ENCODE results near the gene SLC7A5.

The SLC7A5 gene

GRCh38 chr16:87840271-87840978 lies 28.9 kb downstream of the SLC7A5 start:
- in situ Hi-C loops (cut with MboI; ENCODE audit: low pct_unique_long_range_greater_than_20kb, low sequenced_read_pairs, unreplicated experiment): loop anchor here (10.0 kb wide), 1 partner anchor 56 kb away; no protein-coding TSS in a partner anchor
- no peak for DNase-seq (ENCODE audit: low spot score)
- TF ChIP-seq, protein P1, sequence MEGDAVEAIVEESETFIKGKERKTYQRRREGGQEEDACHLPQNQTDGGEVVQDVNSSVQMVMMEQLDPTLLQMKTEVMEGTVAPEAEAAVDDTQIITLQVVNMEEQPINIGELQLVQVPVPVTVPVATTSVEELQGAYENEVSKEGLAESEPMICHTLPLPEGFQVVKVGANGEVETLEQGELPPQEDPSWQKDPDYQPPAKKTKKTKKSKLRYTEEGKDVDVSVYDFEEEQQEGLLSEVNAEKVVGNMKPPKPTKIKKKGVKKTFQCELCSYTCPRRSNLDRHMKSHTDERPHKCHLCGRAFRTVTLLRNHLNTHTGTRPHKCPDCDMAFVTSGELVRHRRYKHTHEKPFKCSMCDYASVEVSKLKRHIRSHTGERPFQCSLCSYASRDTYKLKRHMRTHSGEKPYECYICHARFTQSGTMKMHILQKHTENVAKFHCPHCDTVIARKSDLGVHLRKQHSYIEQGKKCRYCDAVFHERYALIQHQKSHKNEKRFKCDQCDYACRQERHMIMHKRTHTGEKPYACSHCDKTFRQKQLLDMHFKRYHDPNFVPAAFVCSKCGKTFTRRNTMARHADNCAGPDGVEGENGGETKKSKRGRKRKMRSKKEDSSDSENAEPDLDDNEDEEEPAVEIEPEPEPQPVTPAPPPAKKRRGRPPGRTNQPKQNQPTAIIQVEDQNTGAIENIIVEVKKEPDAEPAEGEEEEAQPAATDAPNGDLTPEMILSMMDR (IDR thresholded peaks at IDR 0.05; ENCODE audit: extremely low read depth, insufficient read depth, missing control alignments): no peak

- DNase-seq (ENCODE audit: low spot score): no peak
- in situ Hi-C loops (cut with MboI; ENCODE audit: low pct_unique_long_range_greater_than_20kb, low sequenced_read_pairs, unreplicated experiment): loop anchor here (10.0 kb wide), 1 partner anchor 55 kb away; no protein-coding TSS in a partner anchor
- TF ChIP-seq, protein P1 (IDR thresholded peaks at IDR 0.05; ENCODE audit: extremely low read depth, insufficient read depth, missing control alignments): no peak
Measured at GRCh38 chr16:87839542-87840270, 29.6 kb downstream of the SLC7A5 start.

- no peak for DNase-seq (ENCODE audit: low spot score)
- TF ChIP-seq, protein P1 (IDR thresholded peaks at IDR 0.05; ENCODE audit: extremely low read depth, insufficient read depth, missing control alignments): no peak
- in situ Hi-C loops (cut with MboI; ENCODE audit: low pct_unique_long_range_greater_than_20kb, low sequenced_read_pairs, unreplicated experiment): no loop called here
Measured at GRCh38 chr16:87838643-87839541, 30.4 kb downstream of the SLC7A5 start.

GRCh38 chr16:87837627-87838289 lies 31.5 kb downstream of the SLC7A5 start:
- in situ Hi-C loops (cut with MboI; ENCODE audit: low pct_unique_long_range_greater_than_20kb, low sequenced_read_pairs, unreplicated experiment): no loop called here
- TF ChIP-seq, protein P1 (IDR thresholded peaks at IDR 0.05; ENCODE audit: extremely low read depth, insufficient read depth, missing control alignments): no peak
- no peak for DNase-seq (ENCODE audit: low spot score)

DNA sequence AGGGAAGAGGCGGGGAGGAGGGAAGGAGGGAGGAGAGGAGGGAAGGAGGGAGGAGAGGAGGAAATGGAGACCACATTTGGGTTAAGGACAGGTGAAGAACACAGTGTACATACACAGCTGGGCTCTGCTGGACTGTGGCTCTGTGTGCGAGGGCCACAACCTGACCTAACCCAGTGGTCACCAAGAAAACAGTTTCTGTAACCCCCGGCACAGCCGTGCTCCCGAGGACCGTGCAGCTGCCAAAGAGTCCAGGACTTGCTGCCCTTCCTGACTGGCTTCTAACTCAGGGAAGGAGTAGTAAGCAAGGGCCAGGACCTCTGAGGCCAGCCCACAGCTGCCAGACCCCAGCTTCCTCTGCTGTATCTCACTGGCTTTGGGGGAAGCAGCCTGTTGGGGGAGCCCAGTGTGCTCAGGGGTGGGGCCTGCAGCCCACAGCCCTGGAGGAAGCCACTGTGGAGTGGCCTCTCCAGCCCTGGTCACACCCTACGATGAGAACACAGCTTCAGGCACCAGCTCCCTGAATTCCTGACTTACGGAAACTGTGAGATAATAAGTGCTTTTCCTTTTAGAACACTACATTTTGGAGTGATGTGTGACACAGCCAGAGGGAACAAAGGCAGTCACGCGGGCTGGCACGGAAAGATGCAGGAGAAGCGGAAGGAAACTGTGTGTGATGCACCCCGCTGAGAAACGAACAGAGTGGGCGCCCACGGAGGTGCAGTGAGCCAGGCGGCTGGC lies 32.3 kb downstream of the SLC7A5 start:
- DNase-seq (ENCODE audit: low spot score): no peak
- TF ChIP-seq, protein P1 (IDR thresholded peaks at IDR 0.05; ENCODE audit: extremely low read depth, insufficient read depth, missing control alignments): no peak
- in situ Hi-C loops (cut with MboI; ENCODE audit: low pct_unique_long_range_greater_than_20kb, low sequenced_read_pairs, unreplicated experiment): no loop called here
